A549 (cell line): ENCODE data around the gene LY6G5B. TPM values are rescaled to one million over a fixed set of nuclear protein-coding genes. Genes with fewer than 3 reads are reported as not detected.

Experiments used
- ATAC-seq, 2 experiments: fragments of 200-7000 bp in 1 of 2; fragments of >200 bp in 1 of 2; cut with Nextera tagmentation in 1 of 2; cut with Tn5 transposase in 1 of 2; 3 replicates each; pipeline versions ENCODE4 v1.8.0 to v1.9.1; 2018 to 2020; ENCODE audit warnings: mild to moderate bottlenecking in 1 of 2, moderate library complexity in 1 of 2
- CTCF ChIA-PET: fragments of 300-600 bp; sonication (Branson Sonifier 250); formaldehyde crosslinking; extraction: SDS; loops from one replicate; lab custom pipeline; 2021; ENCODE audit warnings: antibody characterized with exemption, inconsistent platforms; lab: Yijun Ruan, JAX
- POLR2A ChIA-PET: fragments of 350-600 bp; formaldehyde crosslinking; extraction: SDS; loops from one replicate; lab custom pipeline; 2021; ENCODE audit warnings: antibody characterized with exemption, inconsistent platforms; lab: Yijun Ruan, JAX
- DNase-seq, 2 experiments: peaks; one replicate each; pipeline versions ENCODE4 v3.0.0 to v3.0.0-alpha.2; 2011 to 2016; ENCODE audit warnings: low read depth in 1 of 2, low spot score in 1 of 2
- FAIRE-seq: peaks from 2 replicates; lab custom pipeline; 2011; peaks lifted over from hg19 to GRCh38; lab: Jason Lieb, UNC
- H3K27ac ChIP-seq, 2 experiments: fragments of >200 bp; sonication (Bioruptor Twin); formaldehyde crosslinking; 3 replicates each; pipeline ENCODE4 v1.5.1; 2016 to 2017
- H3K4me1 ChIP-seq: fragments of >200 bp; sonication (Bioruptor Twin); formaldehyde crosslinking; 3 replicates; pipeline ENCODE4 v1.6.1; 2016
- H3K4me2 ChIP-seq: fragments of >200 bp; sonication (Bioruptor Twin); formaldehyde crosslinking; 3 replicates; pipeline ENCODE4 v1.6.1; 2016
- H3K4me3 ChIP-seq: fragments of >200 bp; sonication (Bioruptor Twin); formaldehyde crosslinking; 3 replicates; pipeline ENCODE4 v1.5.1; 2016
- H3K9me3 ChIP-seq: fragments of >200 bp; sonication (Bioruptor Twin); formaldehyde crosslinking; 3 replicates; pipeline ENCODE4 v1.6.1; 2016
- ATOH8 ChIP-seq: fragments of 250-450 bp; sonication (Bioruptor Pico); IDR thresholded peaks from 2 replicates; pipeline ENCODE4 v1.5.0; 2020; ENCODE audit warnings: low read depth, mild to moderate bottlenecking, moderate library complexity
- CTCF ChIP-seq: fragments of >200 bp; sonication (Bioruptor Twin); formaldehyde crosslinking; IDR thresholded peaks from 3 replicates; pipeline ENCODE4 v1.5.1; 2016
- E2F6 ChIP-seq: IDR thresholded peaks from 2 replicates; pipeline ENCODE4 v1.6.1; 2012; ENCODE audit warnings: low read depth, borderline replicate concordance
- EHF ChIP-seq: fragments of 250-450 bp; sonication (Bioruptor Pico); IDR thresholded peaks from 2 replicates; pipeline ENCODE4 v1.5.0; 2020; ENCODE audit warnings: mild to moderate bottlenecking
- EP300 ChIP-seq, 2 experiments: fragments of >200 bp; sonication (Bioruptor Twin); formaldehyde crosslinking; IDR thresholded peaks; 2 replicates in 1 of 2; 3 replicates in 1 of 2; pipeline ENCODE4 v1.6.1; 2016 to 2017
- ESRRA ChIP-seq: fragments of 150-350 bp; IDR thresholded peaks from 2 replicates; pipeline ENCODE4 v1.6.1; 2014; ENCODE audit warnings: mild to moderate bottlenecking, low read length, borderline replicate concordance
- FOXS1 ChIP-seq: fragments of 250-450 bp; sonication (Bioruptor Pico); IDR thresholded peaks from 2 replicates; pipeline ENCODE4 v1.5.0; 2020; ENCODE audit warnings: mild to moderate bottlenecking, moderate library complexity
- GATA3 ChIP-seq: IDR thresholded peaks from 2 replicates; pipeline ENCODE4 v1.6.1; 2012; ENCODE audit warnings: borderline replicate concordance
- HDAC2 ChIP-seq: fragments of 200-600 bp; sonication (generic); IDR thresholded peaks from 2 replicates; pipeline ENCODE4 v1.6.1; 2016
- HEYL ChIP-seq: fragments of 250-450 bp; sonication (Bioruptor Pico); IDR thresholded peaks from 2 replicates; pipeline ENCODE4 v1.8.0; 2021; ENCODE audit warnings: mild to moderate bottlenecking, moderate library complexity
- HOXA7 ChIP-seq: fragments of 250-450 bp; sonication (Bioruptor Pico); IDR thresholded peaks from 2 replicates; pipeline ENCODE4 v1.5.0; 2020; ENCODE audit warnings: mild to moderate bottlenecking, moderate library complexity
- HOXB13 ChIP-seq: fragments of 250-450 bp; sonication (Bioruptor Pico); IDR thresholded peaks from 2 replicates; pipeline ENCODE4 v1.5.0; 2020; ENCODE audit warnings: low read depth, mild to moderate bottlenecking, moderate library complexity
- NFE2L2 ChIP-seq: fragments of 150-350 bp; conservative IDR thresholded peaks from 2 replicates; pipeline ENCODE4 v1.6.1; 2014; ENCODE audit warnings: low read length
- NR3C1 ChIP-seq: fragments of >200 bp; sonication (Bioruptor Twin); formaldehyde crosslinking; IDR thresholded peaks from 3 replicates; pipeline ENCODE4 v1.6.1; 2017
- POLR2AphosphoS2 ChIP-seq: conservative IDR thresholded peaks from 2 replicates; pipeline ENCODE4 v1.6.1; 2012; ENCODE audit warnings: low read length, improper control_type of control experiment, inconsistent platforms
- RAD21 ChIP-seq, 2 experiments: fragments of >200 bp in 1 of 2; sonication (Bioruptor Twin) in 1 of 2; formaldehyde crosslinking in 1 of 2; IDR thresholded peaks in 1 of 2; conservative IDR thresholded peaks in 1 of 2; 2 replicates in 1 of 2; 3 replicates in 1 of 2; pipeline ENCODE4 v1.6.1; 2012 to 2018; ENCODE audit warnings: inconsistent platforms in 1 of 2
- RCOR1 ChIP-seq: fragments of 150-350 bp; IDR thresholded peaks from 2 replicates; pipeline ENCODE4 v1.6.1; 2014; ENCODE audit warnings: antibody characterized with exemption, low read length, low read depth
- REST ChIP-seq: fragments of 200-600 bp; sonication (generic); IDR thresholded peaks from 2 replicates; pipeline ENCODE4 v1.6.1; 2016; ENCODE audit warnings: antibody characterized with exemption, mild to moderate bottlenecking, moderate library complexity
- SREBF2 ChIP-seq: fragments of 450-650 bp; IDR thresholded peaks from 2 replicates; pipeline ENCODE4 v1.6.1; 2014; ENCODE audit warnings: mild to moderate bottlenecking, moderate library complexity
- USF2 ChIP-seq: fragments of 450-650 bp; IDR thresholded peaks from 2 replicates; pipeline ENCODE4 v1.6.1; 2014; ENCODE audit warnings: antibody characterized with exemption
- ZC3H11A ChIP-seq: fragments of 450-650 bp; IDR thresholded peaks from 2 replicates; pipeline ENCODE4 v1.6.1; 2014; ENCODE audit warnings: antibody characterized with exemption, mild to moderate bottlenecking
- ZFP36 ChIP-seq: fragments of 450-650 bp; IDR thresholded peaks from 2 replicates; pipeline ENCODE4 v1.6.1; 2014; ENCODE audit warnings: borderline replicate concordance; ENCODE audit not compliant: partially characterized antibody
- ZSCAN20 ChIP-seq: fragments of 250-450 bp; sonication (Bioruptor Pico); IDR thresholded peaks from 2 replicates; pipeline ENCODE4 v1.8.0; 2022; ENCODE audit warnings: mild to moderate bottlenecking, moderate library complexity
- WGBS: methylation state at CpG from one replicate; pipeline ENCODE4 v1.1.6; 2017; ENCODE audit errors: missing lambda C conversion rate; 5-methylcytosine and 5-hydroxymethylcytosine counted together
- polyA plus RNA-seq, 4 experiments: library from polyadenylated mRNA; depleted of rRNA in 3 of 4; stranded (reverse); fragments of >200 nt; fragmentation: RNase III in 1 of 4; extraction: RNeasy Plus Mini Kit Qiagen cat#74134 plus additional on column Dnase treatment in 1 of 4; gene quantifications; 2 replicates in 3 of 4; 3 replicates in 1 of 4; pipeline ENCODE4 v1.2.3, GENCODE V29; 2011 to 2017

LY6G5B gene
- polyA plus RNA-seq, 2 of the 4 experiments (the other 2 are of a cell fraction) = 5.9 to 9.9 TPM

- CTCF ChIA-PET = interaction anchor here (1.0 kb wide), 1 partner anchor 10 kb away, joined by 5 read pairs; the partner anchor contains the start of gene BAG6
- no peak overlapping the region for H3K4me2 ChIP-seq
- FAIRE-seq = no peak
- TF ChIP-seq ZC3H11A (no peak), HOXB13 (CRISPR knock-in tag) (no peak), FOXS1 (CRISPR knock-in tag) (no peak), HOXA7 (no peak), ESRRA (no peak), REST (no peak), ZFP36 (no peak), EP300 (IDR thresholded peaks at IDR 0.05) (no peak), HEYL (CRISPR knock-in tag) (no peak), CTCF (no peak), SREBF2 (no peak)
- TF ChIP-seq, all 56 proteins: peak for 0
- 96% methylated on average over 6 of the region's 6 CpGs for WGBS
- ATAC-seq = no peak
- H3K4me3 ChIP-seq = no peak overlapping the region
- H3K4me1 ChIP-seq = no peaks in the 10 kb centered on the region
- H3K9me3 ChIP-seq = no peaks in the 10 kb centered on the region
- H3K27ac ChIP-seq = no peak overlapping the region
- no peak for DNase-seq
- POLR2A ChIA-PET = interaction anchor here (1.5 kb wide), 1 partner anchor 9 kb away, joined by 4 read pairs; no protein-coding TSS in a partner anchor
Observed at GRCh38 chr6:31642798-31643570, 26.8 kb upstream of the LY6G5B start.

GRCh38 chr6:31643818-31644454, 25.8 kb upstream of the LY6G5B start:
- CTCF ChIA-PET = interaction anchor here (1.0 to 1.6 kb wide), 3 partner anchors 9 to 97 kb away, joined by 3 to 5 read pairs (median 3); partner anchors contain the start of genes ATP6V1G2 and BAG6
- Histone ChIP-seq H3K4me1 (no peaks in the 10 kb centered on the region), H3K4me3 (no peak overlapping the region), H3K27ac (no peak overlapping the region), H3K4me2 (no peak overlapping the region), H3K9me3 (no peaks in the 10 kb centered on the region)
- peak; percentile 44 to 47; a peak in 5 of 6 replicates for ATAC-seq
- WGBS = 90% methylated on average over 10 of the region's 17 CpGs
- POLR2A ChIA-PET = interaction anchor here (0.6 kb wide), 1 partner anchor 60 kb away, joined by 3 read pairs; no protein-coding TSS in a partner anchor
- no peak for FAIRE-seq
- no peak for DNase-seq
- TF ChIP-seq HEYL (CRISPR knock-in tag) (no peak), ATOH8 (CRISPR knock-in tag) (no peak), RCOR1 (no peak), NR3C1 (no peak), POLR2AphosphoS2 (no peak), RAD21 (conservative IDR thresholded peaks at IDR 0.05 in 1 of 2, IDR thresholded peaks at IDR 0.05 in 1 of 2) (no peak), SREBF2 (no peak), HDAC2 (no peak), USF2 (no peak), E2F6 (no peak), GATA3 (no peak), REST (no peak), EHF (CRISPR knock-in tag) (no peak), ZSCAN20 (CRISPR knock-in tag) (no peak), NFE2L2 (no peak)
